Erythroblast (primary cell): ENCODE data around the gene UBIAD1.
"Not testable (repeated sequence)": the region's sequence is repeated elsewhere in the genome, so short reads cannot be mapped to it uniquely, and the experiment has no call there.

ENCODE experiments used
- DNase-seq, 2 experiments: peaks; one replicate each; lab custom pipeline; 2025; lab: John Stamatoyannopoulos, UW
- GATA1 ChIP-seq: IDR thresholded peaks from 2 replicates; pipeline ENCODE4 v1.6.1; 2011; ENCODE audit warnings: low read depth, mild to moderate bottlenecking, control low read depth, low read length, moderate library complexity
- POLR2A ChIP-seq: IDR thresholded peaks from 2 replicates; pipeline ENCODE4 v1.6.1; 2011; ENCODE audit warnings: mild to moderate bottlenecking, low read length

The UBIAD1 gene

GRCh38 chr1:11285883-11286734 lies 13.1 kb downstream of the UBIAD1 start:
- no peak for DNase-seq
- TF ChIP-seq POLR2A (no peak), GATA1 (no peak)

DNA sequence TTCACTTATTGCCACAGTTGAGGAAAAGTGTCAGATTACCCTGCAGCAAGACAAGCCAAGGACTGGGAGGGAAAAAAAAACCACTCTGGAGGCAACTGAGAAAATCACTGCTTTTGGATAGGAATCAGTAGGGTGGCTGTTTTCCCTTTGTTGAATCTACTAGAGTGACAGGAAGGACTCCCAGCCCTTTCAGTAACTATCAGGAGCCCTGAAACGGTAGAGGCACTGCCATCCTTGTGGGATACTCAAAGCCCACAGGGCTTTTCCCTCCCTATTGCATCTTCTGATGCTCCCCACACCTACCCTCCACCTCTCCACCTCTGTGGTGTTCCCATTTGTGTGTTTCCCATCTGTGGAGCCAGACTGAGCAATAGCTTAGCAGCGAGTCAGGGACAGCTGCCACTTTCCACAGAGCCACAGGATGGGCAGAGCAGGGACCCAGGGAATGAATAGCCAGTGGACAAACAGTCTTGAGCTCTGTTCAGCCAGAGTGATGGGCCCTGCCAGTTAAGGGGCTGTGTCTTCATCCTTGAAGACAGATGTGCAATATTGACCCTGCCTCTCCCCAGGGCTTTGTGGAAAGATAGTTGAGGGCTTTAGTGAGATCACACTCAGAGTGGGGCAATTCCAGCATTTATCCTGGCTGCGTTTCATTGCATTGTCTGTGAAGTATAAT lies 13.9 kb downstream of the UBIAD1 start:
- TF ChIP-seq POLR2A (no peak), GATA1 (no peak)
- no peak for DNase-seq

DNA sequence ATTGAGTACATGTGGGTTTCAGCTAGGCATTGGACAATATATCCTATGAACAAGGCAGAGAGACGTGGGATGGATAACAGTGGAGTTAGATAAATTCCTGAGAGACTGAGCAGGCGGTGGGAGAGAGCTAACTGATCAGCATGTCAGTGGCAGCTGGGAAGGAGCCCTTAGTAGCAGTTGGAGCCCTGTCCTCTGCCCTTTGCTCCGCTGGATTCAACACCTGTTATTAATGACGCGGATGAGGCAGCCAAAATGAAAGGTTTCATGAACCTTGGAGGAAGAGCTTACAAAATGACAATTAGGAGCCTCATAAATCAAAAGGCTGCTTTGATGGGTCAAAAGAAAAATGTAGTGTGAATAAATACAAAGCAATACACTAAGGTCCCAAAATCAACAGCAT lies 16.1 kb downstream of the UBIAD1 start:
- DNase-seq: no peak
- TF ChIP-seq GATA1: no peak
- no peak for TF ChIP-seq POLR2A

DNA sequence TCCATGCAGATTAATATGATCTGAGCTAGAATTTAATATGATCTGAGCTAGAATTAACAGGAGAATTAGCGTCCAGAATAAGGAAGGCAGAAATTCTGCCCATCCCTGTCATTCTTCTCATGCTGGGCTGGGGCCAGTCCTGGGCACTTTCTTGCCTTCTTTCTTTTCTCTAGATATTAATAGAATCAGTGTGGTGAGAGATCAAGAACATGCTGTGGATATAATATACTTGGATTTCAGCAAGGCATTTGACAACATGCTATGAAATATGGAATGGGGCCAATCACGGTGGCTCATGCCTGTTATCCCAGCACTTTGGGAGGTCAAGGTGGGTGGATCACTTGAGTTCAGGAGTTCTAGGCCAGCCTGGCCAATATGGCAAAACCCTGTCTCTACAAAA lies 18.1 kb downstream of the UBIAD1 start:
- TF ChIP-seq POLR2A: no peak
- no peak for TF ChIP-seq GATA1
- DNase-seq: no peak

DNA sequence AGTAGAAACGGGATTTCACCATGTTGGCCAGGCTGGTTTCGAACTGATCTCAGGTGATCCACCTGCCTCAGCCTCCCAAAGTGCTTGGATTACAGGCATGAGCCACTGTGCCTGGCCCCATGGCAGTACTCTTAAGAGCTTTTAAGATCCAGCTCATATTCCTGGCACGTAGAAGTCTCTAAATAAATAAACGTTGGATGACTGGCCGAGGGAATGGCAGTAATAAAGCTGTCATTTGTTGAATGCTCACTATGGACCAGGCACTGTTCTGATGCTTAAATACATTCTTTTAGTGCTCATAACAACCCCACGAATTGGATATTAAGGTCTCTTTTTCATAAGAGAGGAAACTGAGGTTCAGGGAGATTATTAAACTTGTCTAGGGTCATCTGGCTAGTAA lies 20.9 kb downstream of the UBIAD1 start:
- TF ChIP-seq GATA1 (no peak), POLR2A (no peak)
- no peak for DNase-seq

DNA sequence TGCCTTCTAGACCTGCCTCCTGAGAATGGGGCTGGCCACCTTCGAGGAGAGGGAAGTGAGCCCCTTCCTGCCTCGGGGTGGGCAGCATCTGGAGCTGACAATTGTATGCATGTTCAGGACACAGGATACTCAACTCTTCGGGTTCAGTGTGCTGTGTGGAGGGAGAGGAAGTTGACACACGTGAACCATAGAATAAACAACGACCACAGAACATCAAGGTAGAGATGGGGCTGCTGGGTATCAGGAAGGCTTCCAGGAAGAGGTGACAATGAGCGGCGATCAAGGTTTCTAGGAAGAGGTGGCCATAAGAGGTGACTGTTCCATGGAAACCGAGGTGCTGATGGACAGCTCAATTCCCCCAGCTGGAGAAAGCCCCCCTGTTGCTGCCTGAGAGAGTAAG lies 22.0 kb downstream of the UBIAD1 start:
- TF ChIP-seq GATA1: no peak
- TF ChIP-seq POLR2A: no peak
- no peak for DNase-seq

GRCh38 chr1:11295905-11296304 lies 22.9 kb downstream of the UBIAD1 start:
- no peak for TF ChIP-seq GATA1
- DNase-seq: no peak

- DNase-seq: not testable (repeated sequence)
These were observed 24.8 kb downstream of the UBIAD1 start for GRCh38 chr1:11297774-11298173.

- DNase-seq: peak; percentile 24 to 27
- TF ChIP-seq GATA1 (no peak), POLR2A (no peak)
These were observed 25.6 kb downstream of the UBIAD1 start for GRCh38 chr1:11298390-11299224.

DNA sequence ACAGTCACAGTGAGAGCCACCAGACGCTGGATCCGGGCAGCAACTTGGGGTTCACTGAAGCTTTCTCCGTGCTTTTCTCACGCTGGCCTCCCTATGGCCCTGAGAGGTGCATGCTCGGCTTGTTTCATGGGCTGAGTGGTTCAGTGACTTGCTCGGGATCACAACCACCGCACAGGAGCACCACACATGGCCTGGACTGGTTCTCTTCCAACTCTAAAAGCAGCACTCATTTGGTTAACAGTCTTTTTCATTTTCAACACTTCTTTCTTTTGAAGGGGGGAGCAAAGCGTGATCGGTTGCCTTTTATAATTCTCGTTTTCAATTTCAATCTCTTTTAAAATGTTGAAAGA lies 26.2 kb downstream of the UBIAD1 start:
- TF ChIP-seq POLR2A: no peak
- no peak for TF ChIP-seq GATA1
- no peak for DNase-seq

DNA sequence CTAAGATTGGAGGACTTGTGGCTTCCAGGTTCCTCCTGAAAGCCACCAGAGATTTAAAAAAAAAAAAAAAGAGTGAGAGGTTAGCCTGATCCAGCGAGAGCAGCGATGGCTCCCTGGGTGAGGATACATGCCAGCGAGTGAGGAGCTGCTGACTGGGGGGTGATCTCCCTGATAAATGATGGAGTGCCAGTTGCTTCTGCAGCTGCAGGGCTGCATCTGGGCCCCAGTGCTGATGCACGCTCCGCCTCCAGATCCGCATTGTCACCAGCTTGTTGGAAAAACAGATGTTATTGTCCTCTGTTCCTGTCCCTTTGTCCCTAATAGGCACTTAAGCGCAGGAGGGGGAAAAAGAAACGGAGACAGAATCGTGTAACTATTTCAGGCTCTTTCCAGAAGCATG lies 28.6 kb downstream of the UBIAD1 start:
- DNase-seq: no peak
- TF ChIP-seq GATA1 (no peak), POLR2A (no peak)

DNA sequence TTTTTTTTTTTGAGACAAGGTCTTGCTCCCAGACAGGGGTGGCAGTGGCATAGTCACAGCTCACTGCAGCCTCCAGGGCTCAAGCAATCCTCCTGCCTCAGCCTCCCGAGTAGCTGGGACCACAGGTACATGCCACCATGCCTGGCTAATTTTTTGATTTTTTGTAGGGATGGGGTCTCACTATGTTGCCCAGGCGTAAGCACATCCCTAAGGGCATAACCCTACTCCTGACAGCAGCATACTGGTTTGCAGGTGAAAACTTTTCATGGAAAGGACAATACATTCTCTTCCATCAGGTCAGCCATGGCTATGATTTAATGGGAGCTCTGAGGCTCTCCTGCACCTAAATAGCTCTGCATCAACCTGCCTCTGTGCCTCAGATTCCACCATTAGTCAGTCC lies 29.4 kb downstream of the UBIAD1 start:
- DNase-seq: no peak
- TF ChIP-seq GATA1: no peak
- TF ChIP-seq POLR2A: no peak

DNA sequence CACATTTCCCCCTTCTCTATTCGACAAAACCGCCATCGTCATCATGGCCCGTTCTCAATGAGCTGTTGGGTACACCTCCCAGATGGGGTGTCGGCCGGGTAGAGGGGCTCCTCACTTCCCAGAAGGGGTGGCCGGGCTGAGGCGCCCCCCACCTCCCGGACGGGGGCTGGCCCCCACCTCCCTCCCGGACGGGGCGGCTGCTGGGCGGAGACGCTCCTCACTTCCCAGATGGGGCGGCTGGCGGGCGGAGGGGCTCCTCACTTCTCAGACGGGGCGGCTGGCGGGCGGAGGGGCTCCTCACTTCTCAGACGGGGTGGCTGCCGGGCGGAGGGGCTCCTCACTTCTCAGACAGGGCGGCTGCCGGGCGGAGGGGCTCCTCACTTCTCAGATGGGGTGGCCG lies 32.5 kb downstream of the UBIAD1 start:
- not testable (repeated sequence) for DNase-seq

- DNase-seq: no peak
- no peak for TF ChIP-seq GATA1
- no peak for TF ChIP-seq POLR2A
These were observed 34.9 kb downstream of the UBIAD1 start for GRCh38 chr1:11307852-11308251.
